NCI-H2081 (cell line): ENCODE results near the gene ANO8.

Source experiments
- DNase-seq, 2 experiments: peaks; one replicate each; lab custom pipeline; 2025; lab: John Stamatoyannopoulos, UW

The ANO8 gene

DNA sequence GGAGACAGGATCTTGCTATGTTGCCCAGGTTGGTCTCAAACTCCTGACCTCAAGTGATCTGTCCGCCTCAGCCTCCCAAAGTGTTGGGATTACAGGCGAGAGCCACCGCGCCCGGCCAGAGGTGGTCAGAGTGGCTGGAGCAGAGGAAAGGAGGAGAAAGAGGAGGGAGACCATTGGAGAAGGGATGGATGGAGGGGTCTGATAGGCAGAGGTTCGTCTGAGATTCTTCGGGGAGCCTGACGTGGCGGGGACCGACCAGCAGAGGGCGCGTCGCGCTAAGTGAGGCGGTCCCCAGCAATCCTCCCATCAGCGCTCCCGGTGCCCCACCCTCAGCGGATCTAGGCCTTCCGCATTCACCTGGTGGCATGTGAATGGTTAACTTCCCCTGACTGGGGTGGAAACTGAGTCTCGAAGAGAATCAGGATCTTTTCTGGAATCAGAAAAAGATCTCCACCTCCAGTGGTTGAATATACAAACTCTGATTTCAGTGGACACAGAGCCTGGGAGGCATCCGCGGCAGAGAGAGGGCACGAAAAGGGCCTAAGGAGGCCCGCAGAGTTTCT, 11.5 kb upstream of the ANO8 start:
- peak; percentile 10 to 56 for DNase-seq

DNA sequence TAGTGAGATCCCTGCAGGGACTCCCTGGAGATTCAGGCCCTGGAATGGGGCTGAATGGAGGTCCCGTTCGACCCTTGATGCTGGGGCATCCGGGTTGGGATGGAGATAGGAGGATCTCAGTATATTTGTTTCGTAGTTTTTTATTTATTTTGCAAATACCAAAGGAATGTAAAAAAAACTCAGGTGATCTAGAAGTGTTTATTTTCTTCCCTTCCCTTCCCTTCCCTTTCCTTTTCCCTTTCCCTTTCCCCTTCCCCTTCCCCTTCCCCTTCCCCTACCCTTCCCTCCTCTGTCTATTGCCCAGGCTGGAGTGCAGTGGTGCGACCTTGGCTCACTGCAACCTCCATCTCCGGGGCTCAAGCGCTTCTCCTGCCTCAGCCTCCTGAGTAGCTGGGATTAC, 7.2 kb upstream of the ANO8 start:
- DNase-seq: no peak

DNA sequence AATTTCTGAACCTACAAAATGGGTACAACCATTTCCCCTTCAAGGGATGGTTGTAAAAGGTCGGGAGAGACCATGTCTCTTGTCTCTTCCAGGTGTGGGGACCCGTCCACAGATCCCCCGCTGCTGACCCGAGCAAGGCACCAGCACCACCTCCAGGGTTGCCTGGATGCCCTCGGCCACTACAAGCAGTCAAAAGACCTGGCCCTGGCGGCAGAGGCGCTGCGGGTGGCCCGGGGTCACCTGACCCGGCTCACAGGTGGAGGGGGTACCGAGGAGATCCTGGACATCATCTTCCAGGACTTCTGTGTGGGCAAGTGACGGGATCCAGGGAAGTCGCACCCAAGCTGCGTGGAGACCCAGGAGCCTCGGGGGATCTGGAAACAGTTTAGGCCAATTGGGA, 6.7 kb upstream of the ANO8 start:
- DNase-seq: no peak

DNA sequence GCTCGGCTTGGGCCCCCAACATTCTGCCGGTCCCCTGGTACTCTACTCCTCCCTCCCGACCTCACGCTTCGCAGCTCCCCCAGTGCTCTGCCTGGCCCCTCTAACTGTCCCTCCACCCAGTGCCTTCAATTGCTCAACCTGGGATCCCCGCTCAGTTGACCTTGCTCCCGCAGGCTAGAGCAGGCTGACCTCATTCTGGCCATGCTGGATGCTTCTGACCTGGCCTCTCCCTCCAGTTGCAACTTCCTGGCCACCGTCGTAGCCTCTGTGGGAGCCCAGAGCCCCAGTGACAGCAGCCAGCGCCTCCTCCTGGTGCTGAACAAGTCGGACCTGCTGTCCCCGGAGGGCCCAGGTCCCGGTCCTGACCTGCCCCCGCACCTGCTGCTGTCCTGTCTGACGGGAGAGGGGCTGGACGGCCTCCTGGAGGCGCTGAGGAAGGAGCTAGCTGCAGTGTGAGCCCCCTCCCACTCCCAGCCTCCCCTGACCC, 6.3 kb upstream of the ANO8 start:
- no peak for DNase-seq

DNA sequence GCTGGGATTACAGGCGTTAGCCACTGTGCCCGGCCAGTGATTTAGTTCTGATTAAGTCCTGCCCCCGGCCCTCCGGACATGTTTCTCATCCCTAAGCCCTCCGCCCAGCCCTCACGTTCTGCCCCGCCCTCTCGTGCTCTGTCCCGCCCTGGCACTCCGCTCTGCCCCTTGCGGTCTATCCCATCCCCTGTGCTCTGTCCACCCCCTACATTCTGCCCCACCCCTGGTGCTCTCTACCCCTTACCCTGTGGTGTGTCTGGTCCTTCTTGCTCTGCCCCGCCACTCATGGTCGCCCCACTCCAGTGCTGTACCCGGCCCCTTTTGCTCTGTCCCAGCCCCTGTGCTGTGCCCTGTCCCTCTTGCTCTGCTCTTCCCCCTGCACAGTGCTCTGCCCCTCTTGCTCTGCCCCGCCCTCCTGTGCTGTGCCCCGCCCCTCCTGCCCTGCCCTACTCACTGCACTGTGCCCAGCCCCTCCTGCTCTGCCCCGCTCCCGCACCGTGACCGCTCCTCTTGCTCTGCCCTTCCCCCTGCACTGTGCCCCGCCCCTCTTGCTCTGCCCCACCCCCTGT, 5.7 kb upstream of the ANO8 start:
- DNase-seq: no peak

DNA sequence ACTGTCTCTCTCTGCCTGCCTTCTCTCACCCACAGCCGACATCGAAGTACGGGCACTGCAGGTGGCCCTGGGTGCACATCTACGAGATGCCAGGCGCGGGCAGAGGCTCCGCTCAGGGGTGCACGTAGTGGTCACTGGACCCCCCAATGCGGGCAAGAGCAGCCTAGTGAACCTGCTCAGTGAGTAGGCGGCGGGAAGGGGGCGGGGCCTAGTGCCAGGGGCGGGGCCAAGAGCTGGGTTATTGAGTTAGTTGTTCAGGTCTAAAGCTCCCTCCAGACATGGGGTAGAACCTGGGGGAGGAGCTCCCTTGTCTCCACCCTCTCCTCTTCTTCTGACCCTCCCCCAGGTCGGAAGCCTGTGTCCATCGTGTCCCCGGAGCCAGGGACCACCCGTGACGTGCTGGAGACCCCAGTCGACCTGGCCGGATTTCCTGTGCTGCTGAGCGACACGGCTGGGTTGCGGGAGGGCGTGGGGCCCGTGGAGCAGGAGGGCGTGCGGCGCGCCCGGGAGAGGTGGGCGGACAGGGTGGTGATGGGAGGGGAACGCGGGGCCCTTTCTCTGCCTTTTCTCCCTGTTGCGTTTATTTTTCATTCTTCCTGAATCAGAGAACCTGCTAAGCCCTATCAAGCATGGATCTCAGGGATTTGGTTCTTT, 4.6 kb upstream of the ANO8 start:
- no peak for DNase-seq

DNA sequence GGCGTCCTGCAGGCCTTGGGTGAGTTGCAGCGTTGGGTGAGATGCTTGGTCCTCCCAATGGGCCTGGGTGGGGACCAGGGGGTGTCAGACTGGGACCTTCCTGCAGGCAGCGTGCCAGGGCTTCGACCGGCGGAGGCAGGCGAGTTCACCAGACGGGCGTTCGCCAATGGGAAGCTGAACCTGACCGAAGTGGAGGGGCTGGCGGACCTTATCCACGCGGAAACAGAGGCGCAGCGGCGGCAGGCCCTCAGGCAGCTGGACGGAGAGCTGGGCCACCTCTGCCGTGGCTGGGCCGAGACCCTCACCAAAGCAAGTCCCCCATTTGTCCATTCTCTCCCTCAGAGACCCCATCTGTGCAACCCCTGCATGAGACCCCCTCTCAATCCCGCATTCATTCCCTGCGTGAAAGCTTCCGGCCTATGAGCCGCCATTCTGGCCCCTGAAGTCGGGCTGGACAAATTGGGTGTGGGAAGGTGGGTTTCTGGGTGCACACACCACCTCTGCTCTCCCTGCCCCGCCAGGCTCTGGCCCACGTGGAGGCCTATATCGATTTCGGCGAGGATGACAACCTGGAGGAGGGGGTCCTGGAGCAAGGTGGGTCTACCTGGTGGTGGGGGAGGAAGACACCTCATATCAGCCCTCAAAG, 3.9 kb upstream of the ANO8 start:
- DNase-seq: no peak

DNA sequence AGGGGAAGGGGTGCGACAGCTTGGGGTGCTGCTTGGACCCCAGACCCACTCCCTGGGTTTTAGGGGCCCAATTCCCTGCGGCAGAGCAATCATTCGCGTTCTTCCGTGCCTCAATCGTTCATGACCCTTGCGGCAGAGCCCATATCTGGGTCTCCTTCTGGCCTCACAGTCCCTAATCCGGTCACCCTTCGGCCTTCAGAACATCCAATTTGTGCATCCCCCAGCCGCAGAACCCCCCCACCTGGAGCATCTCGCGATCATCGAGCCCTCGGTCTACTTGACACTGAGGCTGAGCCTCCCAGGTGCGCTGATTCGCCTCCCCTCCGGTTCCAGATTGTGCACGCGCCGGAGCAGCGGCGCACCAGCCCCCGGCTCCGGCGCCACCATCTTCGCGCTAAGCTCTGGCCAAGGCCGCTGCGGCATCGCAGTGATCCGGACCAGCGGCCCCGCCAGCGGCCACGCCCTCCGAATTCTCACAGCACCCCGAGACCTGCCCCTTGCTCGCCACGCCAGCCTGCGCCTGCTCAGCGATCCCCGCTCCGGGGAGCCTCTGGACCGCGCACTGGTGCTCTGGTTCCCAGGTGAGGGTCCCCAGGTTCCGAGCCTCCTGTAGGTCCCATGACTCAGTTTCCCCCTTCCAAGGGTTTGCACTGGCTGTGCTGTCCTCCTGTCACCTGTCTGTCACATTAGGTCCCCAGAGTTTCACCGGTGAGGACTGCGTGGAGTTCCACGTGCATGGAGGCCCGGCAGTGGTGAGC, 3.2 kb upstream of the ANO8 start:
- DNase-seq: peak; percentile 17 to 37

DNA sequence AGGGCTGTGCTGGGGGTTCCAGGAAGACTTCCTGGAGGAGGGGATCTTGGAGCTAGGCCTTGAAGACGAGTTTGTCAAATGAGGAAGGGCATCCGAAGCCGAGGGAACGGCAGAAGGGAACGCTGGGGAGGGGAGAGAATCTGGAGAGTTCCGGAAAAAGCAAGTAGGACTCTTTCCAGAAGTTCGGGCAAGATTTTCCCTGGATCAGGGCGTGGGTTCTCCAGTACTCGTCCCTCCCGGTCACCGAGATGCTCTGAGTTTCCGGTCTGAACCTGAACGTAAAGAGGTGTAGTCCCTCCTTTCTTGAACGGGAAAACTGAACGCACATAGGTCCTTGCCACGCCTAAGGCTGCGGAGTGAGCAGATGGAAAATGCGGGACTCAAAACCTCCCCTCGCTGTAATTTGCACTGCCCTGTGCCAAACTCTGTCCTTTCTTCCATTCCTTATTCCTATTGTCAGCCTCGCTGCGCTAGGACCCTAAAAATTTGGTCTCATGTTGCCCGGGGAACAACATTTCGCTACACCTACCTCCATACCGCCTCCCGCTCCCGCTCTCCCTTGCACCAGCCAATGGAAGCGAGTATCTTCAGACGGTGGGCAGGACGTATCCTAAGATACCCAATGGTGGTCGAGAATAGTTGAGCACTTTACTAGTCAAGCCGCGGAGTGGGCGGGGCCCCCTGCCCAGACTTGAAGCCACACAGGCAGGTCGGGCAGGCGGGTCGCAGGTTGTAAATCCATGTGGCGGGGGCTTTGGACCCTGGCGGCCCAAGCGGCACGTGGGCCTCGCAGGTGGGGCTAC, 2.4 kb upstream of the ANO8 start, which contains the start of gene GTPBP3:
Gene GTPBP3, plus strand, starts transcription at position 682 of the 803 bp plus-strand sequence. Its CDS starts 59 bp downstream, at position 741.
- DNase-seq: peak; percentile 98 to 99

DNA sequence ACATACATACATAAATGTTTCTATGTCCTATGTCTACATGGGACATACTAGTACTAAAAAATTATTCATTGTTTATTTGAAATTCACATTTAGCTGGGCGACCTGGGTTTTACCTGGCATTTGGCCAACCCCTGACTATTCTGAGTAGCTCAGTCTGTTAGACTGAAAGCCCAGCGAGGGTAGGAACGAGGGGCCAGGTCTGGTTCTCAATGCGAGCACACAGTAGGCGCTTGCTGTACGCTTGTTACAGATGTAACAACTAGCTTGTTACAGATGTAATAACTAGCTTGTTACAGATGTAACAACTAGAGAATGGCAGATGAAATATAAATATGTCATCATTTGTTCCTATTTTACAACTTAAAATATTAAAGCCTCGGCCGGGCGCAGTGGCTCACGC, 920 bp upstream of the ANO8 start:
- DNase-seq: no peak

DNA sequence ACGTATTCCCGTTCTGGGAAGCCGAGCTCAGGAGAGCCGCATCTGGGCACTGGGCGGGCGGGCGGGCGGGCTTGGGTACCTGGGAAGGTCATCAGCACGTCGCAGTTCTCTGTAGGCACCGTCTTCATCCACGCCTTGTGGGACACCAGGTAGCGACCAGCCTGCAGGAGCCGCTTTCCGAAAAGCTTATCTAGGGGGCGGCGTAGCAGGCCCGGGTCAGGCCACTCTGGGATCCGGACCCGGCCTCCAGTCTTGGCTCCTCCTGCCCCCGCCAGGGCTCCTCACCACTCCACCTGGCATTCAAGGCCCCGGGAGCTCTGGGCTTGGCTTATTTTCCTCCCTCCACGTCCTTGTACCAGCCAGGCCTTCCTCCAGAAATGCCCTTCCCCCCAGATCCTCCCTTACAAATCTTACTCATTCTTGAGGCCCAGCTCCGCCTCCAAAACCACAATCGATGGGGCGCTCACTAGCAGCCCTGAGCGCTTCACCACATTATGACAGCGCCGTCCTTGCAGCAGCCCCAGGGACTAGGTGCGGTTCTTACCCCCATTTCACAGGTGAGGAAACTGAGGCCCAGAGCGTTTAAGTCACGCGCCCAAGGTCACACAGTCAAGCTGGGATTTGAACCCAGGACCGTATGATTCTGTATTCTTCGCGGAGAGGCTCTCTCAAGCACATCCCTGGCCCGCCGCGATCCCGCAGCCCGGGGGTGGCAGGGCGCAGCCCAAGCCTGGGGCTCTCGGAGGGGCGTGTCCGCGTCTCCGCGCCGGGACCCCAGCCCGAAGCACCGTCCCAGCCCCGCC, 843 bp downstream of the ANO8 start:
- no peak for DNase-seq

DNA sequence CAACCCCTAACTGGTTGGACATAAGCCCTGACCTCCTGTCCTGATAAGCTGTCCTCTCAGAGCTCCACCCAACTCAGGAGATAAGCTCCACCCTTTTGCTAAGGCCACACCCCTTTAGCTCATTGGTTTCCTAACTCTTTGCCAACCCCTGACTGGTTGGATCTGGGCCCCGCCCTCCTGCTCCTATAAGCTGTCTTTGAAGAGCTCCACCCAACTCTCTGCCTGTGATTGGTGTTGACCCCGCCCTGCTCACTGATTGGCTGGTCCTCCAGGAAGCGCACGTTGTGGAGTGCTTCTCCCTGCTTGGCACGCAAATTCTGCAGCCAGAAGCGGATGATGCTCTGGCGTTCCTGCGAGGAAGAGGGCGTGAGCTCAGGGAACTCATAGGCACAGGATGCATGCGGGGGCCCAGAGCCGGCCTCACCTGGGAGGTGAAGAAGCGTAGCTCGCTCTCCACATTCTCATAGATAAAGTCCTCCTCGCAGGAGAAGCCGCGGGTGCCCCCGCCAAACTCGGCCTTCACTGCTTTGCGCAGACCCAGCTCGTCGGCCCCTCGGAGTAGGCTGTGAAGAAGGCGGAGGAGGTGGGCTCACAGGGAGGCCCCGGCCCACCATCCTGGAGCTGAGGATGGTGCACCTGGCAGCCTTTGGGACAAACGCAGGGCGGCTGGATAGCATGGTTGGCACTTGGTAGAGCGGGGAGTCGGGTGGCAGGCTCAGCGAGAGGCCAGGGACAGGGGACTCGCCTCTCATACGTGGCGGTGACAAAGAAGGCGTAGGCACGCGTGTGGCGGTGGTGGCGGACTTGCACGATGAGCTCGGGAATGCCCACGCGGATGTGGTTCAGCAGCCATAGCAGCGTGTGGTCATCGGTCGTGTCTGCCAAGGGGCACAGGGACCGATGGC, 1.7 kb downstream of the ANO8 start:
- DNase-seq: peak; percentile 55 to 68

DNA sequence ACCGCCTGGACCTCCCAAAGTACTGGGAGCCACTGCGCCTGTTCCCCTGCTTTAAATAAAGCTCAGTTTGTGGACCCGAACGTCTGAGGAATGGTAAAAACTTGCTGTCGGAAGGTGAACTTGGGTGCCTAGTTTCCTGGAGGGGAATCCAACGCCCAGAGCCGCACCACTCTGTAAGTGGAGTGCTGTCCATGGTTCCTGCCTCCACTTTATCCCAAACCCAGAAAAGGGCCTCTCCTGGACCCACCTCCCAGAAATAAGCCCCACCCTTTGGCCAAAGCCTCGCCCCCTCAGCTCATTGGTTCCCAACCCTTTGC, 2.3 kb downstream of the ANO8 start:
- no peak for DNase-seq

DNA sequence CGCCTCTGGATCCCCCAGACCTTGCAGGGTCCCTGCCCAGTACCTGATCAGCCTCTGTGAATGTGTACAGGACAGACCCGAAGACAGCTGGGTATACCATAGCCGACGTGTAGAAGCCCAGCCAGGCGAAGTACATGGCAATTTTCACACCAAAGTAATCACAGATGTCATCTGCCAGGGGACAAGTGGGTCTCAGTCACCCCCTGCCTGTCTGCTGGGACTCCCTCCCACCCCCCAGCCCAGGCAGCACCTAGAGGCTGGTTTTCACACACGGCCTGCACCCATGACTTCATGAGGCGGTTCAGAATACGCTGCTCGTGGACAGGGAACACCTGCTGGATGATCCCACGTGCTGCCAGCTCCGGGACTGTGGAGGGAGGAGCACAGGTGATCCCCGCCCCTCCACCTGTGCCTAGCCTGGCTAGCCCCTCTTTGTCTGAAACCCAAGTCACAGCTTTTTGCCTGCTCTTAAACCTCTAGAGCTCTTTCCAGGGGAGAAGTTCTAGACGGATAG, 3.6 kb downstream of the ANO8 start:
- no peak for DNase-seq

DNA sequence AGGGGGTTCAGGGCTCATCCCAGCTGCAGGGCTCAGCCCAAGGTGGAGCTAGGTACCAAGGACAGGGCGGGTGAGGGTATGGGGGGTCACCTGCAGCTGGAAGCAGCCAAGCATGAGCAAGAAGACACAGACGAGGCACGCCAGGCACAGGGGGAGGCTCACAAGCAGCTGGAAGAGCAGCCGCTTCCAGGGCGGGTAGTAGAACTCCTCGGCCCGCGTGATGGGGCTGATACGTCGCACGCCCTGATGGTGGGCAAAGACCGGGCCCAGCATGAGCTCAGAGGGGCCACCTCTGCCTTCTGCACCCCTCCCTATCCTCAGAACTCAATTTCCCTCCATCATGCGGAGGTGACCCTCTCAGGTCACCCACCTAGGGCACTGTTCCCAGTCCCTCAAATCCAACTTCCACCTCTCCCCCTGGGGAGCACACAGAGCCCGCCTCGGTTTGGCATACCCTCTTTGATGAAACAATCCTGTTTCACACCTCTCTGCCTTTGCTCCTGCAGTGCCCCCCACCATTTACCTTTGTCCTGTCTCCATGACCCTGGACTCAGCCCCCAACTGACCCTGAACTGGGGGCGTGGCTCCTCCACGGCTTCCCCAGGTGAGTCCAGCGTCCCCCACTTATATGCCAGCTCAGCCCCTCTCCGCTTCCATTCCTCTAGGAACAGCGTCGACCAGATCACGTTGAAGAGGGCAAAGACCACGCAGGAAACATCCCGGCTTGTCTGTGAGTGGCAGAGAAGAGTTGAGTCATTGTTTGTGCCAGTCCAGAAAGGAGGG, 4.2 kb downstream of the ANO8 start:
- DNase-seq: no peak

DNA sequence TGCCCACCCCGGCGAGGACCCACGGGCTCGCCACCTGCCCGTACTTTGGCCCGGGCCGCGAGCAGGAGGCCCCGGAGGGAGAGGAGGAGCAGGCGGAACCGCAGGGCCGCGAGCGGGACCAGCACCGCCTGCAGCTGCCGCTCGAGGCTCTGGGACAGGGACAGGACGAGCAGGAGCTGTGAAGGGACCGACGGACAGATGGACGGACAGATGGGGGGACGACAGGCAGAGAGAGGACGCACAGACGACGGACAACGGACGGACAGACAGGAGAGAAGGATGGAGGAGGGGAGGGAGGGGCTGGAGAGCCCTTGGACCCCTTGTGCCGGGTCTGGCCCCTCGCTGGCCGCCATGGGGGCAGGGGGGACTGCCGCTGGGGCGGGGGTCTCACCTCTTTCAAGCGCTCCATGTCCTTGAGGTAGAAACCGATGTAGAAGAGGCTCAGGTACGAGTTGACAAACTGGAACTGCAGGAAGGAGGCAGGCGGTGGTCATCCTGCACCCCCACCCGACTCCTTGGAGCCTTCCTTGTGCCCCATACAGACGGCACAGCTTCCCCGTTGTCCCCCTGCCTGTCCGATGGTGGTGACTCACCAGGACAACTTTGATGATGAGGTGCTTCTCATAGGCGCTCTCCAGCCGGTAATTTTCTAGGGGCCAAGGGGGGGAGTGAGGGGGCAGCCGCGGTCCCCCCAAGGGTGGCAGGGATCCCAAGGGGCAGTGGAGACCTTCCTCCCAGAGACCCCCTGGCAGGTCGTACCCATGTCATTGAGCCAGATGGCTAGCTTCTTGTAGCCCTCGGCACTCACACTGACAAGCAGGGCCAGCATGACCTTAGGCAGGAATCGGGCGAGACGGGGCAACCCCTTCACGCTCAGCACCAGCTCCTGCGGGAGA, 5.0 kb downstream of the ANO8 start:
- no peak for DNase-seq

DNA sequence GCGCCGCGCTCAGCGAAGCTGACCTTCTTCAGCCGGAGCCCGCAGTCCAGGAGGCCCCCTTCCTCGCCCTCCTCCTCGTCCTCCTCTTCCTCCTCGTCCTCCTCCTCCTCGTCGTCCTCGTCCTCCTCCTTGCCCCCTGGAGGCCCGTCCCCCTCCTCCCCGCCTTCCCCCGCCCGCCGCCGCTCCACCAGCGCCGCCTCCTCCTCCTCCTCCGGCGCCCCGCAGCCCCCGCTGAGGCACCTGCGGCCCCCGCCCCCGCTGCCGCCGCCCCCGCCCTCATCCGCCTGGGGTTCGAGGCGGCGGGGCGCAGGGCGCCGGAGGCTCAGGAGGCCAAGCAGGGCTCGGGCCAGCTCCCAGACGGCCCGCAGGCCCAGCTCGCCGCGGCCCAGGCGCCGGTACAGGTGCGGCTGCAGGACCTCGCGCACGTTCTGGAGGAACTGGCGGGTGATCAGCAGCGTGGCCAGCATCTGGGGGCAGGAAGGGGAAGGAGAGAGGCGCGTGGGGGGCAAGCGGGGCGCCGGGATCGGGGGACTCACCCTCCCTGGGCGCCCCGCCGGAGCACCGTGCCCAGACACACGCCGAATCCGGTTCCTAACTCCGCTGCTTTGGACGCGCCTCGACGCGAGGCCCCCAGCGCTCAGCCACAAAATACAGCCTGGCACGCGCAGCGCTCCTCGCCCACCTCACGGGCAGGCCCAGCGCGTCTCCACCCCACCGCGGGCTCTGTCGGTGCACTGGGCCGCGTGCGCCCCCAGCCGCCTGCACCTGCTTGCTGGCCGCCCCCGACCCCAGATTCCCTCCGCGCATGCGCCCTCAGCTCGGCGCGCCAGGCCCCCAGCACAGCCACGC, 5.9 kb downstream of the ANO8 start:
- DNase-seq: no peak
